HepG2 (cell line): Measurements from ENCODE around the gene SBSN. TPM values are rescaled to one million over a fixed set of nuclear protein-coding genes. Genes with fewer than 3 reads are reported as not detected.

ENCODE experiments used
- ARID2 ChIP-seq: sonication (generic); formaldehyde crosslinking; IDR thresholded peaks from 2 replicates; pipeline ENCODE4 v1.8.1; 2022; ENCODE audit warnings: mild to moderate bottlenecking, missing genetic modification reagents, borderline replicate concordance
- ESRRA ChIP-seq: sonication (generic); formaldehyde crosslinking; IDR thresholded peaks from 2 replicates; pipeline ENCODE4 v1.5.1; 2020; ENCODE audit warnings: mild to moderate bottlenecking, low read depth, missing genetic modification reagents
- FOXA3 ChIP-seq: IDR thresholded peaks from 2 replicates; pipeline ENCODE4 v1.6.1; 2016; ENCODE audit warnings: missing genetic modification reagents, missing compliant biosample characterization
- FOXP1 ChIP-seq, 2 experiments: fragments of 450-650 bp in 1 of 2; IDR thresholded peaks; 2 replicates each; pipeline ENCODE4 v1.6.1; 2017 to 2018; ENCODE audit warnings: antibody characterized with exemption in 1 of 2
- GZF1 ChIP-seq: sonication (generic); formaldehyde crosslinking; IDR thresholded peaks from 2 replicates; pipeline ENCODE4 v1.5.1; 2020; ENCODE audit warnings: mild to moderate bottlenecking, missing genetic modification reagents
- KLF6 ChIP-seq: IDR thresholded peaks from 2 replicates; pipeline ENCODE4 v1.8.0; 2016; ENCODE audit warnings: missing biosample characterization, missing genetic modification reagents
- KMT2B ChIP-seq: IDR thresholded peaks from 2 replicates; pipeline ENCODE4 v1.6.1; 2016; ENCODE audit warnings: missing genetic modification reagents, missing compliant biosample characterization
- MAF1 ChIP-seq: sonication (generic); formaldehyde crosslinking; IDR thresholded peaks from 2 replicates; pipeline ENCODE4 v1.5.0; 2020; ENCODE audit warnings: missing genetic modification reagents, borderline replicate concordance
- NR3C1 ChIP-seq: sonication (generic); formaldehyde crosslinking; IDR thresholded peaks from 2 replicates; pipeline ENCODE4 v1.4.0; 2020; ENCODE audit warnings: missing genetic modification reagents
- RARG ChIP-seq: sonication (generic); formaldehyde crosslinking; IDR thresholded peaks from 2 replicates; pipeline ENCODE4 v1.4.0; 2020; ENCODE audit warnings: low read depth, mild to moderate bottlenecking, missing genetic modification reagents
- SAFB2 ChIP-seq: sonication (generic); formaldehyde crosslinking; IDR thresholded peaks from 2 replicates; pipeline ENCODE4 v1.5.1; 2020; ENCODE audit warnings: missing genetic modification reagents, low read depth, mild to moderate bottlenecking, borderline replicate concordance
- SIX1 ChIP-seq: sonication (generic); formaldehyde crosslinking; IDR thresholded peaks from 2 replicates; pipeline ENCODE4 v1.4.0; 2020; ENCODE audit warnings: missing genetic modification reagents, borderline replicate concordance
- SOX13 ChIP-seq, 3 experiments: fragments of 450-650 bp in 1 of 3; sonication (generic) in 1 of 3; formaldehyde crosslinking in 1 of 3; IDR thresholded peaks in 2 of 3; conservative IDR thresholded peaks in 1 of 3; 2 replicates each; pipeline versions ENCODE4 v1.5.0 to v1.6.1; 2016 to 2020; ENCODE audit warnings: antibody characterized with exemption in 1 of 3, mild to moderate bottlenecking in 1 of 3, missing compliant biosample characterization in 1 of 3, missing genetic modification reagents in 1 of 3, moderate library complexity in 1 of 3
- TCF7 ChIP-seq: sonication (generic); IDR thresholded peaks from 2 replicates; pipeline ENCODE4 v1.6.1; 2016; ENCODE audit warnings: antibody characterized with exemption, low read depth
- YY1 ChIP-seq: IDR thresholded peaks from 2 replicates; pipeline ENCODE4 v1.6.1; 2011; ENCODE audit warnings: low read length, low read depth, moderate library complexity, mild to moderate bottlenecking; ENCODE audit not compliant: insufficient read depth, insufficient replicate concordance
- ZFP37 ChIP-seq: sonication (generic); formaldehyde crosslinking; IDR thresholded peaks from 2 replicates; pipeline ENCODE4 v1.4.0; 2020; ENCODE audit warnings: missing genetic modification reagents, borderline replicate concordance
- ZNF205 ChIP-seq: IDR thresholded peaks from 2 replicates; pipeline ENCODE4 v1.6.1; 2018; ENCODE audit warnings: missing biosample characterization, missing genetic modification reagents
- ZNF232 ChIP-seq: sonication (generic); formaldehyde crosslinking; IDR thresholded peaks from 2 replicates; pipeline ENCODE4 v1.4.0; 2020; ENCODE audit warnings: missing genetic modification reagents, borderline replicate concordance
- ZNF234 ChIP-seq: sonication (generic); formaldehyde crosslinking; conservative IDR thresholded peaks from 2 replicates; pipeline ENCODE4 v1.5.1; 2020; ENCODE audit warnings: mild to moderate bottlenecking, missing genetic modification reagents
- ZNF503 ChIP-seq: sonication (generic); formaldehyde crosslinking; IDR thresholded peaks from 2 replicates; pipeline ENCODE4 v1.4.0; 2020; ENCODE audit warnings: missing genetic modification reagents
- ZNF644 ChIP-seq: IDR thresholded peaks from 2 replicates; pipeline ENCODE4 v1.6.1; 2016; ENCODE audit warnings: low read depth
- ZNF652 ChIP-seq: IDR thresholded peaks from 2 replicates; pipeline ENCODE4 v1.6.1; 2016; ENCODE audit warnings: low read depth, borderline replicate concordance
- ZNF704 ChIP-seq: sonication (generic); formaldehyde crosslinking; IDR thresholded peaks from 2 replicates; pipeline ENCODE4 v1.8.1; 2023; ENCODE audit warnings: mild to moderate bottlenecking, inconsistent platforms, moderate library complexity, missing genetic modification reagents, borderline replicate concordance
- ZNF713 ChIP-seq: sonication (generic); formaldehyde crosslinking; IDR thresholded peaks from 2 replicates; pipeline ENCODE4 v1.4.0; 2020; ENCODE audit warnings: mild to moderate bottlenecking, missing genetic modification reagents
- polyA plus RNA-seq, 8 experiments: library from polyadenylated mRNA; depleted of rRNA in 3 of 8; stranded (reverse) in 7 of 8; unstranded in 1 of 8; fragments of >200 nt; fragmentation: Illumina TruSeq in 4 of 8; extraction: Trizol in 4 of 8; gene quantifications; 2 replicates each; pipeline versions ENCODE4 v1.2.1 to v1.2.3, GENCODE V29; 2011 to 2016; ENCODE audit warnings: low read depth in 4 of 8, missing spikeins in 1 of 8, mixed read lengths in 1 of 8; ENCODE audit not compliant: insufficient read depth in 1 of 8
- total RNA-seq, 5 experiments: library from RNA; depleted of rRNA; stranded (reverse); fragments of >200 nt; fragmentation: Illumina TruSeq; extraction: Trizol; gene quantifications; 2 replicates each; pipeline ENCODE4 v1.2.3, GENCODE V29; 2016; ENCODE audit warnings: low read depth in 1 of 5
- TF ChIP-seq, protein P1 (sequence below): sonication (generic); formaldehyde crosslinking; IDR thresholded peaks from 2 replicates; pipeline ENCODE4 v1.5.0; 2020; ENCODE audit warnings: mild to moderate bottlenecking, low read depth, missing genetic modification reagents, borderline replicate concordance

The SBSN gene
- total and polyA plus RNA-seq, 2 of the 13 experiments (the other 11 are each of a cell fraction or from before 2014, with no cell fraction given) = not detected

- TF ChIP-seq RARG (CRISPR knock-in tag) (no peak), SOX13 (IDR thresholded peaks at IDR 0.05) (no peak), SOX13 (CRISPR knock-in tag; conservative IDR thresholded peaks at IDR 0.05 in 1 of 2, IDR thresholded peaks at IDR 0.05 in 1 of 2) (peak in 1 of 2 experiments; percentile 56; a peak in 1 of 4 replicates), ARID2 (CRISPR knock-in tag) (no peak), ZNF644 (CRISPR knock-in tag) (0 out of 2 replicates have a peak, but pooled peaks have one; percentile 9), GZF1 (no peak), NR3C1 (no peak), KLF6 (CRISPR knock-in tag) (no peak), ZNF234 (CRISPR knock-in tag) (no peak), TCF7 (no peak), ZNF205 (peak; percentile 56; the same call in 1 of the 2 replicates), FOXA3 (CRISPR knock-in tag) (no peak; the same call in 1 of the 2 replicates), ZNF503 (CRISPR knock-in tag) (no peak), ZNF704 (CRISPR knock-in tag) (no peak), FOXP1 (IDR thresholded peaks at IDR 0.05) (no peak), FOXP1 (CRISPR knock-in tag; IDR thresholded peaks at IDR 0.05) (no peak), ZNF232 (CRISPR knock-in tag) (peak; percentile 46; the same call in 1 of the 2 replicates), MAF1 (CRISPR knock-in tag) (no peak), ZNF652 (no peak), SAFB2 (CRISPR knock-in tag) (no peak), SIX1 (CRISPR knock-in tag) (no peak), KMT2B (CRISPR knock-in tag) (peak; percentile 21; the same call in 1 of the 2 replicates), ZFP37 (no peak), YY1 (peak; percentile 78), ESRRA (CRISPR knock-in tag) (peak; percentile 42; the same call in 1 of the 2 replicates), ZNF713 (CRISPR knock-in tag) (no peak)
- TF ChIP-seq, protein P1, sequence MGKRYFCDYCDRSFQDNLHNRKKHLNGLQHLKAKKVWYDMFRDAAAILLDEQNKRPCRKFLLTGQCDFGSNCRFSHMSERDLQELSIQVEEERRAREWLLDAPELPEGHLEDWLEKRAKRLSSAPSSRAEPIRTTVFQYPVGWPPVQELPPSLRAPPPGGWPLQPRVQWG (CRISPR knock-in tag) = no peak
Measured at GRCh38 chr19:35509861-35510625, 18.1 kb downstream of the SBSN start (continued).
